Neural cell (in vitro differentiated cells): ENCODE data around the gene RPS6KA1. TPM values are rescaled to one million over a fixed set of nuclear protein-coding genes. Genes with fewer than 3 reads are reported as not detected.

Experiments
- H2AFZ ChIP-seq: fragments of 200-600, 300-800 bp; sonication (generic), shearing (Covaris generic); 2 replicates; pipeline ENCODE4 v1.6.0; 2014; ENCODE audit warnings: low read depth, mild to moderate bottlenecking, antibody characterized with exemption, low read length, moderate library complexity
- H3F3A ChIP-seq: fragments of 200-600 bp; shearing (Covaris generic); 2 replicates; pipeline ENCODE4 v1.6.1; 2016; ENCODE audit warnings: mild to moderate bottlenecking, moderate library complexity, mixed read lengths, antibody characterized with exemption, low read length; ENCODE audit not compliant: insufficient read depth, poor library complexity, severe bottlenecking
- H3K27ac ChIP-seq: fragments of 200-600, 300-800 bp; sonication (generic), shearing (Covaris generic); 2 replicates; pipeline ENCODE4 v1.5.1; 2014; ENCODE audit warnings: mild to moderate bottlenecking, low read length, moderate library complexity
- H3K27me3 ChIP-seq: fragments of 300-800, 200-600 bp; sonication (generic), shearing (Covaris generic); 2 replicates; pipeline ENCODE4 v1.6.0; 2014; ENCODE audit warnings: mild to moderate bottlenecking, low read depth, low read length, moderate library complexity; ENCODE audit not compliant: insufficient read depth
- H3K36me3 ChIP-seq: fragments of 300-800, 200-600 bp; sonication (generic), shearing (Covaris generic); 2 replicates; pipeline ENCODE4 v1.5.1; 2014; ENCODE audit warnings: mild to moderate bottlenecking, antibody characterized with exemption, low read length, moderate library complexity; ENCODE audit not compliant: insufficient read depth
- H3K4me2 ChIP-seq: fragments of 300-800, 200-600 bp; sonication (generic), shearing (Covaris generic); 2 replicates; pipeline ENCODE4 v1.6.0; 2014; ENCODE audit warnings: mild to moderate bottlenecking, low read length
- H3K4me3 ChIP-seq: fragments of 300-800, 200-600 bp; sonication (generic), shearing (Covaris generic); 2 replicates; pipeline ENCODE4 v1.5.1; 2014; ENCODE audit warnings: mild to moderate bottlenecking, low read length, moderate library complexity
- H3K79me2 ChIP-seq: fragments of 200-600 bp; shearing (Covaris generic); replicated peaks from 2 replicates; pipeline ENCODE4 v1.6.0; 2014; ENCODE audit warnings: mild to moderate bottlenecking, low read length, moderate library complexity; ENCODE audit not compliant: insufficient read depth
- H3K9ac ChIP-seq: fragments of 300-800, 200-600 bp; sonication (generic), shearing (Covaris generic); 2 replicates; pipeline ENCODE4 v1.6.1; 2016; ENCODE audit warnings: mild to moderate bottlenecking, low read length, mixed read lengths
- H3K9me2 ChIP-seq: fragments of 200-600 bp; shearing (Covaris generic); 2 replicates; pipeline ENCODE4 v1.6.1; 2016; ENCODE audit warnings: mild to moderate bottlenecking, low read length, mixed read lengths; ENCODE audit not compliant: insufficient read depth
- H3K9me3 ChIP-seq: fragments of 200-600, 300-800 bp; sonication (generic), shearing (Covaris generic); 2 replicates; pipeline ENCODE4 v1.6.1; 2016; ENCODE audit warnings: mild to moderate bottlenecking, mixed run types, low read length, moderate library complexity, mixed read lengths
- H4K20me1 ChIP-seq: fragments of 200-600 bp; shearing (Covaris generic); 2 replicates; pipeline ENCODE4 v1.6.1; 2016; ENCODE audit warnings: mild to moderate bottlenecking, mixed run types; ENCODE audit not compliant: insufficient read depth
- CTCF ChIP-seq: fragments of 450-650 bp; IDR thresholded peaks from 2 replicates; pipeline ENCODE4 v1.5.1; 2014; ENCODE audit warnings: antibody characterized with exemption, mild to moderate bottlenecking, moderate library complexity; ENCODE audit not compliant: poor library complexity, severe bottlenecking
- EP300 ChIP-seq: fragments of 450-650 bp; conservative IDR thresholded peaks from 2 replicates; pipeline ENCODE4 v1.6.1; 2014; ENCODE audit warnings: antibody characterized with exemption, mild to moderate bottlenecking, moderate library complexity; ENCODE audit not compliant: poor library complexity, severe bottlenecking
- EZH2 ChIP-seq: fragments of 200-600, 300-800 bp; shearing (Covaris generic), sonication (generic); IDR thresholded peaks from 2 replicates; pipeline ENCODE4 v1.6.1; 2014; ENCODE audit warnings: antibody characterized with exemption, low read length, borderline replicate concordance, mild to moderate bottlenecking; ENCODE audit not compliant: insufficient read depth, poor library complexity, severe bottlenecking
- MXI1 ChIP-seq: fragments of 450-650 bp; conservative IDR thresholded peaks from 2 replicates; pipeline ENCODE4 v1.6.1; 2014; ENCODE audit warnings: antibody characterized with exemption, mild to moderate bottlenecking; ENCODE audit not compliant: poor library complexity, severe bottlenecking
- POLR2AphosphoS5 ChIP-seq: IDR thresholded peaks from 2 replicates; pipeline ENCODE4 v1.6.1; 2012
- RAD21 ChIP-seq: fragments of 450-650 bp; conservative IDR thresholded peaks from 2 replicates; pipeline ENCODE4 v1.6.1; 2014; ENCODE audit warnings: antibody characterized with exemption, mild to moderate bottlenecking, moderate library complexity
- REST ChIP-seq: IDR thresholded peaks from 2 replicates; pipeline ENCODE4 v1.6.1; 2012; ENCODE audit warnings: borderline replicate concordance
- SMC3 ChIP-seq: fragments of 450-650 bp; conservative IDR thresholded peaks from 2 replicates; pipeline ENCODE4 v1.6.1; 2014; ENCODE audit warnings: antibody characterized with exemption, mild to moderate bottlenecking, moderate library complexity; ENCODE audit not compliant: poor library complexity
- TAF1 ChIP-seq: IDR thresholded peaks from 2 replicates; pipeline ENCODE4 v1.6.1; 2012; ENCODE audit warnings: low read depth
- polyA plus RNA-seq: library from polyadenylated mRNA; depleted of rRNA; stranded (reverse); fragments of >200 nt; gene quantifications from 2 replicates; pipeline ENCODE4 v1.2.3, GENCODE V29; 2014

Gene RPS6KA1
- polyA plus RNA-seq, 1 donor from 2014 or later = 4.9 TPM

- TF ChIP-seq SMC3 = no peak
- no peak for TF ChIP-seq EP300
- no peaks in the 10 kb centered on the region for H3K9me3 ChIP-seq
- no peak overlapping the region for H3K27ac ChIP-seq
- no peak overlapping the region for H3K4me2 ChIP-seq
- H3K27me3 ChIP-seq = no peaks in the 10 kb centered on the region
- H3K4me3 ChIP-seq = no peak overlapping the region
- H3K9ac ChIP-seq = no peak overlapping the region
- no peak overlapping the region for H2AFZ ChIP-seq
- no peaks in the 10 kb centered on the region for H3K9me2 ChIP-seq
- no peaks in the 10 kb centered on the region for H3K36me3 ChIP-seq
- no peaks in the 10 kb centered on the region for H4K20me1 ChIP-seq
- H3F3A ChIP-seq = no peaks in the 10 kb centered on the region
- no peaks in the 10 kb centered on the region for H3K79me2 ChIP-seq
These were observed 26.6 kb downstream of the RPS6KA1 start for GRCh38 chr1:26556111-26556510.

GRCh38 chr1:26557008-26557407 is 27.4 kb downstream of the RPS6KA1 start:
- TF ChIP-seq REST (no peak), RAD21 (no peak), EZH2 (no peak), POLR2AphosphoS5 (no peak), CTCF (no peak), EP300 (no peak), MXI1 (no peak), TAF1 (no peak), SMC3 (no peak)
- Histone ChIP-seq H3K9ac (no peak overlapping the region), H3K36me3 (no peaks in the 10 kb centered on the region), H3K4me3 (no peak overlapping the region), H3K27me3 (no peaks in the 10 kb centered on the region), H2AFZ (no peak overlapping the region), H3K9me3 (no peaks in the 10 kb centered on the region), H4K20me1 (no peaks in the 10 kb centered on the region), H3K79me2 (no peaks in the 10 kb centered on the region), H3K4me2 (no peak overlapping the region), H3K9me2 (no peaks in the 10 kb centered on the region), H3K27ac (no peak overlapping the region), H3F3A (no peaks in the 10 kb centered on the region)

GRCh38 chr1:26558685-26559048 is 29.1 kb downstream of the RPS6KA1 start:
- TF ChIP-seq SMC3 (no peak), REST (no peak), TAF1 (no peak), EZH2 (no peak)
- Histone ChIP-seq H3K36me3 (no peaks in the 10 kb centered on the region), H3K9ac (no peak overlapping the region), H3K27me3 (no peaks in the 10 kb centered on the region), H3K4me2 (no peak overlapping the region), H2AFZ (no peak overlapping the region), H3K9me2 (no peaks in the 10 kb centered on the region), H4K20me1 (no peaks in the 10 kb centered on the region), H3K27ac (no peak overlapping the region), H3K79me2 (no peaks in the 10 kb centered on the region), H3F3A (no peaks in the 10 kb centered on the region), H3K4me3 (no peak overlapping the region), H3K9me3 (no peaks in the 10 kb centered on the region)
